ENCODE measurements around the gene DPH5. TPM values are rescaled to one million over a fixed set of nuclear protein-coding genes. Genes with fewer than 3 reads are reported as not detected.

The DPH5 gene
- total and polyA plus RNA-seq, 10 of the 15 experiments (the other 5 are each of a cell fraction or from before 2014, with no cell fraction given): 44.1 to 95.7 (median 66.4) TPM

DNA sequence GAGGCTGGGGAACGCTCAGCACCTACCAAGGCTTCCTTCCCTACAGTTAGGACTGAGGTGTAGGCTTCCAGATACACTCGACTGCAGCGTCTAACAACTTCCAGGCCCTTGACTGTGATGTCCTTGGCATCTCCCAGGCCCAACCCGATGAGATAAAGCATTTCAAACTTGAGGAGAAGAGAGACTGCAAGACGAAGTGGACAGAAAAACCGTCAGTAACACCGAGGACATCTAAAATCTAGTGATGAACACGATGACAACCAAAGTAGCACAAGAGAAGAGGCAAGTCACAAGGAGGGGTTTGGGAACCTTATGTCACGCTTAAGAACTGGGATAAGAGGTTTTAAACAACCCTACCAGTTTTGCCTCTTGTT lies 314 bp downstream of the DPH5 start:
- CTCF ChIA-PET: interaction anchor here (1.0 to 1.6 kb wide), 3 partner anchors 213 to 263 kb away, joined by 3 to 5 read pairs (median 3); no protein-coding TSS in a partner anchor
- Histone ChIP-seq H3K4me3 (peak overlapping the region; percentile 74), H3K4me1 (ENCODE audit: control insufficient read depth, insufficient read depth, low read length) (peaks cover 18% of the 10 kb centered on the region), H3K9me3 (replicated peaks; ENCODE audit: control insufficient read depth, insufficient read depth, low read length) (no peaks in the 10 kb centered on the region), H3K9ac (ENCODE audit: control insufficient read depth, insufficient read depth, low read length) (peak overlapping the region; percentile 96), H4K20me1 (ENCODE audit: control insufficient read depth, insufficient read depth) (no peaks in the 10 kb centered on the region), H3K4me2 (ENCODE audit: control insufficient read depth, insufficient read depth) (peak overlapping the region; percentile 61), H2AFZ (ENCODE audit: control insufficient read depth, low read depth, low read length) (peak overlapping the region; percentile 95), H3K27ac (ENCODE audit: control insufficient read depth, insufficient read depth) (peak overlapping the region; percentile 94), H3K27me3 (replicated peaks in 1 of 2; ENCODE audit: control insufficient read depth in 2 of 2, insufficient read depth in 2 of 2, low read length in 1 of 2) (no peaks in the 10 kb centered on the region), H3K79me2 (ENCODE audit: control insufficient read depth, insufficient read depth, low read length) (peaks cover 59% of the 10 kb centered on the region), H3K36me3 (ENCODE audit: control insufficient read depth in 2 of 2, insufficient read depth in 2 of 2, low read length in 1 of 2) (0 out of 4 replicates have a peak, but pooled peaks cover 0 to 3% of the 10 kb centered on the region in 2 experiments)
- POLR2A ChIA-PET: no interaction called here
- peak; percentile 59 for FAIRE-seq
- in situ Hi-C loops (cut with MboI) (no loop called here), intact Hi-C loops (cut with micrococcal nuclease; ENCODE audit: unreplicated experiment) (loop anchor here (2.0 to 5.0 kb wide), 4 partner anchors 97 to 264 kb away; partner anchors contain the start of gene S1PR1)
- WGBS (ENCODE audit: insufficient coverage, insufficient replicate concordance, low lambda C conversion rate, missing lambda C conversion rate): under 1% methylated on average over 9 of the region's 9 CpGs
- DNase-seq (ENCODE audit: low read depth, low spot score): peak; percentile 23
- BruUV-seq (replicated peaks): TSS peak; percentile 88
- 0 out of 3 replicates have a peak, but pooled peaks of 1 of the 2 experiments have one; percentile 16 for TF ChIP-seq EGR1 (IDR thresholded peaks at IDR 0.05; ENCODE audit: borderline replicate concordance in 1 of 2, low read depth in 2 of 2, low read length in 2 of 2)
- peak; percentile 34; the same call in 1 of the 2 replicates for TF ChIP-seq FOXM1 (IDR thresholded peaks at IDR 0.05; ENCODE audit: low read depth, low read length)
- no peak for TF ChIP-seq ZSCAN29 (IDR thresholded peaks at IDR 0.05)
- peak; percentile 28; the same call in 1 of the 2 replicates for TF ChIP-seq HDGF (IDR thresholded peaks at IDR 0.05)
- TF ChIP-seq MTA3 (IDR thresholded peaks at IDR 0.05; ENCODE audit: borderline replicate concordance, low read length): 0 out of 2 replicates have a peak, but pooled peaks have one; percentile 64
- SMC1A ChIA-PET (ENCODE audit: uncharacterized antibody, unreplicated experiment): interaction anchor here (1.3 to 2.1 kb wide), 3 partner anchors 12 to 154 kb away, joined by 5 to 9 read pairs (median 6); no protein-coding TSS in a partner anchor
- ATAC-seq: peak; percentile 42
- RAD21 ChIA-PET (ENCODE audit: unreplicated experiment): interaction anchor here (0.8 to 1.6 kb wide), 3 partner anchors 213 to 382 kb away, joined by 3 to 5 read pairs (median 4); no protein-coding TSS in a partner anchor

DNA sequence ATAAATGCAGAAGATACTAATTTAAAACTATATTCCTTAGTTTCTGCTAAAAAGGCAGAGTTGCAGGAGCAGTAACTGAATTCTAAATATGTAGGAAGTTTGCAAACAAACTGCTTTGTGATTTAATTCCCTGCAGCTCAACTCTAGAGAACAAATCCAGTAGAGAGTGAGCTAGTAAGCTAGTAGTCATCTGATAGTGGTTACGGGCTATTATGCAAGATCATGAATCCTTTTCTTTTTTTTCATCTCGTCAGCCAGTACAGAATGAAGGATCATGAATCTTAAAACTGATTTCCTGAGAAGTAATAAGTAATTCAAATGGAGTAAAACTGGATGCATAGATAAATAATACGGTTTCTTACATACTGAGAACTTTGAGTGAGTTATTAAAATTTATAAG lies 3.3 kb downstream of the DPH5 start:
- SMC1A ChIA-PET (ENCODE audit: uncharacterized antibody, unreplicated experiment): interaction anchor here (0.7 to 1.9 kb wide), 5 partner anchors 9 to 1743 kb away, joined by 3 to 6 read pairs (median 3); no protein-coding TSS in a partner anchor
- 96% methylated on average over 3 of the region's 3 CpGs for WGBS (ENCODE audit: insufficient coverage, insufficient replicate concordance, low lambda C conversion rate, missing lambda C conversion rate)
- TF ChIP-seq, protein P1, sequence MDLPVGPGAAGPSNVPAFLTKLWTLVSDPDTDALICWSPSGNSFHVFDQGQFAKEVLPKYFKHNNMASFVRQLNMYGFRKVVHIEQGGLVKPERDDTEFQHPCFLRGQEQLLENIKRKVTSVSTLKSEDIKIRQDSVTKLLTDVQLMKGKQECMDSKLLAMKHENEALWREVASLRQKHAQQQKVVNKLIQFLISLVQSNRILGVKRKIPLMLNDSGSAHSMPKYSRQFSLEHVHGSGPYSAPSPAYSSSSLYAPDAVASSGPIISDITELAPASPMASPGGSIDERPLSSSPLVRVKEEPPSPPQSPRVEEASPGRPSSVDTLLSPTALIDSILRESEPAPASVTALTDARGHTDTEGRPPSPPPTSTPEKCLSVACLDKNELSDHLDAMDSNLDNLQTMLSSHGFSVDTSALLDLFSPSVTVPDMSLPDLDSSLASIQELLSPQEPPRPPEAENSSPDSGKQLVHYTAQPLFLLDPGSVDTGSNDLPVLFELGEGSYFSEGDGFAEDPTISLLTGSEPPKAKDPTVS (IDR thresholded peaks at IDR 0.05; ENCODE audit: low read depth, low read length): no peak
- TF ChIP-seq, protein P2, sequence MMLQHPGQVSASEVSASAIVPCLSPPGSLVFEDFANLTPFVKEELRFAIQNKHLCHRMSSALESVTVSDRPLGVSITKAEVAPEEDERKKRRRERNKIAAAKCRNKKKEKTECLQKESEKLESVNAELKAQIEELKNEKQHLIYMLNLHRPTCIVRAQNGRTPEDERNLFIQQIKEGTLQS (IDR thresholded peaks at IDR 0.05; ENCODE audit: borderline replicate concordance, extremely low read depth, low read depth, low read length): no peak
- TF ChIP-seq JUND (IDR thresholded peaks at IDR 0.05; ENCODE audit: low read depth, low read length) (no peak), KDM1A (IDR thresholded peaks at IDR 0.05; ENCODE audit: borderline replicate concordance) (no peak), NFIC (IDR thresholded peaks at IDR 0.05; ENCODE audit: low read depth, low read length) (no peak), NFYA (IDR thresholded peaks at IDR 0.05; ENCODE audit: borderline replicate concordance, low read depth, low read length) (no peak), EED (IDR thresholded peaks at IDR 0.05; ENCODE audit: low read depth) (no peak)

More for the DNA sequence above, 3.3 kb downstream of the DPH5 start:
- Histone ChIP-seq H3K79me2 (ENCODE audit: control insufficient read depth, insufficient read depth, low read length) (peaks cover 34% of the 10 kb centered on the region), H3K4me1 (ENCODE audit: control insufficient read depth, insufficient read depth, low read length) (no peaks in the 10 kb centered on the region; the same call in 1 of the 2 replicates), H3K9ac (ENCODE audit: control insufficient read depth, insufficient read depth, low read length) (no peak overlapping the region), H3K27ac (ENCODE audit: control insufficient read depth, insufficient read depth) (no peak overlapping the region), H3K4me3 (no peak overlapping the region), H3K27me3 (replicated peaks in 1 of 2; ENCODE audit: control insufficient read depth in 2 of 2, insufficient read depth in 2 of 2, low read length in 1 of 2) (no peaks in the 10 kb centered on the region), H3K9me3 (replicated peaks; ENCODE audit: control insufficient read depth, insufficient read depth, low read length) (no peaks in the 10 kb centered on the region), H2AFZ (ENCODE audit: control insufficient read depth, low read depth, low read length) (no peak overlapping the region), H3K4me2 (ENCODE audit: control insufficient read depth, insufficient read depth) (no peak overlapping the region), H3K36me3 (ENCODE audit: control insufficient read depth in 2 of 2, insufficient read depth in 2 of 2, low read length in 1 of 2) (0 out of 4 replicates have a peak, but pooled peaks cover 0 to 3% of the 10 kb centered on the region in 2 experiments), H4K20me1 (ENCODE audit: control insufficient read depth, insufficient read depth) (no peaks in the 10 kb centered on the region)
- in situ Hi-C loops (cut with MboI): no loop called here
- DNase-seq (ENCODE audit: low read depth, low spot score) (no peak), FAIRE-seq (no peak), ATAC-seq (no peak)
- intact Hi-C loops (cut with micrococcal nuclease; ENCODE audit: unreplicated experiment): no loop called here
- no TSS peak for BruUV-seq (replicated peaks)
- POLR2A ChIA-PET: interaction anchor here (1.0 kb wide), 1 partner anchor 9 kb away, joined by 3 read pairs; no protein-coding TSS in a partner anchor
- RAD21 ChIA-PET (ENCODE audit: unreplicated experiment): no interaction called here
- CTCF ChIA-PET: interaction anchor here (0.8 to 1.0 kb wide), 2 partner anchors 116 to 266 kb away, joined by 3 read pairs; no protein-coding TSS in a partner anchor

All from GM12878 (cell line).